NCI-H2171 (cell line): ENCODE measurements around the gene TBC1D4.
"Not testable (repeated sequence)": the region's sequence is repeated elsewhere in the genome, so short reads cannot be mapped to it uniquely, and the experiment has no call there.

Experiments used
- DNase-seq: peaks from one replicate; lab custom pipeline; 2025; lab: John Stamatoyannopoulos, UW

Gene TBC1D4

GRCh38 chr13:75273695-75274094 is 208.3 kb downstream of the TBC1D4 start:
- DNase-seq = not testable (repeated sequence)

- no peak for DNase-seq
Observed at GRCh38 chr13:75271846-75272245, 210.1 kb downstream of the TBC1D4 start.

GRCh38 chr13:75268481-75268880 is 213.5 kb downstream of the TBC1D4 start:
- DNase-seq = not testable (repeated sequence)

GRCh38 chr13:75264611-75265010 is 217.4 kb downstream of the TBC1D4 start:
- no peak for DNase-seq

- no peak for DNase-seq
Observed at GRCh38 chr13:75263741-75264407, 218.1 kb downstream of the TBC1D4 start.

- DNase-seq = peak; percentile 2
Observed at GRCh38 chr13:75258159-75258782, 223.7 kb downstream of the TBC1D4 start.

- no peak for DNase-seq
Observed at GRCh38 chr13:75256922-75257321, 225.0 kb downstream of the TBC1D4 start.

- no peak for DNase-seq
Observed at GRCh38 chr13:75255653-75256052, 226.3 kb downstream of the TBC1D4 start.

- DNase-seq = no peak
Observed at GRCh38 chr13:75255147-75255546, 226.8 kb downstream of the TBC1D4 start.

- DNase-seq = no peak
Observed at GRCh38 chr13:75251188-75251587, 230.8 kb downstream of the TBC1D4 start.

GRCh38 chr13:75250526-75251178 is 231.3 kb downstream of the TBC1D4 start:
- DNase-seq = no peak

GRCh38 chr13:75245578-75245977 is 236.4 kb downstream of the TBC1D4 start:
- not testable (repeated sequence) for DNase-seq

- DNase-seq = not testable (repeated sequence)
Observed at GRCh38 chr13:75240240-75240639, 241.7 kb downstream of the TBC1D4 start.

GRCh38 chr13:75236774-75237173 is 245.2 kb downstream of the TBC1D4 start:
- no peak for DNase-seq
